Activated T-cell treated with anti-CD3 and anti-CD28 coated beads, Interleukin-2, amount 50 U/mL, for 72 hours (primary cell): ENCODE data around the gene RASSF4. TPM values are rescaled to one million over a fixed set of nuclear protein-coding genes. Genes with fewer than 3 reads are reported as not detected.
A peak's percentile ranks its signal among the peaks of the same experiment; 100 is the strongest.

Source experiments
- ATAC-seq, 2 donors: fragments of 150-1000 bp; cut with Tn5 transposase; replicated peaks in 1 of 2; 2 replicates each; pipeline ENCODE4 v1.10.0; 2021; ENCODE audit warnings: moderate library complexity in 2 of 2, mild to moderate bottlenecking in 1 of 2
- DNase-seq, 2 donors: peaks; one replicate each; pipeline ENCODE4 v3.0.0; 2021 to 2022; ENCODE audit warnings: mixed read lengths in 1 of 2
- H3K27ac Mint-ChIP-seq: one replicate; pipeline ENCODE4 v1.8.0; 2022; ENCODE audit warnings: mild to moderate bottlenecking, moderate library complexity, mixed read lengths
- H3K27me3 Mint-ChIP-seq: one replicate; pipeline ENCODE4 v1.8.0; 2022; ENCODE audit warnings: low read depth, mixed read lengths
- H3K36me3 Mint-ChIP-seq, 2 donors: one replicate each; pipeline ENCODE4 v1.8.0; 2022; ENCODE audit warnings: mixed read lengths in 2 of 2, mild to moderate bottlenecking in 1 of 2; ENCODE audit not compliant: insufficient read depth in 2 of 2
- H3K4me1 Mint-ChIP-seq: one replicate; pipeline ENCODE4 v1.8.0; 2022; ENCODE audit warnings: low read depth, mixed read lengths
- H3K4me3 Mint-ChIP-seq, 2 donors: one replicate each; pipeline ENCODE4 v1.8.0; 2022; ENCODE audit warnings: mild to moderate bottlenecking in 2 of 2, mixed read lengths in 2 of 2, moderate library complexity in 2 of 2
- H3K9me3 Mint-ChIP-seq, 2 donors: one replicate each; pipeline ENCODE4 v1.8.0; 2022; ENCODE audit warnings: mixed read lengths in 2 of 2
- total RNA-seq, 2 donors: library from RNA; stranded (reverse); gene quantifications; one replicate each; pipeline ENCODE4 v1.2.3, GENCODE V29; 2022

The RASSF4 gene
- 1 to 10 TPM; 2.6 to 2.8 TPM for total RNA-seq

DNA sequence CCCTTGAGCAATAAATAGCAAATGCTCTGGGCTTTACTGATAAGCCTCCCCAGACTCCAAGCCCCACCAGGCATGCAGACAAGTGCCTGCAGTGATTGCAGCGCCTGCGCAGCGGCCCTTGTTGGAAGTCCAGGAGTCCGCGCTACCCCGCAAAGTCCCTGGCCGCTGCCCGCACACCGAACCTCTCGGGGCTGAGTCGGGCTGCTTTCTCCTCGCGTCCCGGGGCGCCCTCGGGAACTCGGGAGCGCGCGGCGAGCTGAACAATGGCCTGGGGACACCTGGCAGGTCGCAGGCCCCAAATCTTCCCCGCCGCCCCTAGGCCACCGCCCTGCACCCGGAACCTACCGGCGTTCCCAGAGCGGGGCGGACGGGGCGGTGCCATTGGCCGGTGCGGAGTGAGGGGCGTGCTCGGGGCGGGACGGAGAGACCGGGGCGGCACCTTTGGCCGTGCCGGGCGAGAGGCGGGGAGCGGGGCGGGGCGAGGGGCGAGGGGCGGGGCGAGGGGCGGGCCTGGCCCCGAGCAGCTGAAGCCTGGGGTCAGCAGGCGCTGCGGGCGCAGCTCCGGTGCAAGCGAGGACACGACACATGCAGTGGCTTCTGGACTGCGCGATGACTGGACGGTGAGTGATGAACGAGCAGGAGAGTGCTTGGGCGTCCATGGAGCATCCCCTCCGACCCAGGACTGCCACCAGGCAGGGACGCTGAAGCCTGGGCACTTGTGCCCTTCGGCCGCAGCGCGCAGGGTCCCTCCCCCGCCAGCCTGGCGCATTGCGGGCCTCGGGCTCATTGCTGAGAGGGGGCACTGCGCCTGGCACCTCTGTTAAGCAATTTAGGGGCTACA lies at the start of gene RASSF4:
TSS of gene RASSF4 (plus strand) at position 556 of the 841 bp plus-strand sequence. CDS start 10,401 bp downstream, outside the sequence.
- Mint-ChIP-seq H3K4me1 (peaks cover 22% of the 10 kb centered on the region), H3K36me3 (no peaks in the 10 kb centered on the region), H3K27ac (peak within 1 kb of the TSS; percentile 63), H3K27me3 (no peaks in the 10 kb centered on the region), H3K9me3 (no peaks in the 10 kb centered on the region), H3K4me3 (peak within 1 kb of the TSS; percentile 83 to 84)
- ATAC-seq (peak; percentile 100), DNase-seq (peak; percentile 95 to 96)

DNA sequence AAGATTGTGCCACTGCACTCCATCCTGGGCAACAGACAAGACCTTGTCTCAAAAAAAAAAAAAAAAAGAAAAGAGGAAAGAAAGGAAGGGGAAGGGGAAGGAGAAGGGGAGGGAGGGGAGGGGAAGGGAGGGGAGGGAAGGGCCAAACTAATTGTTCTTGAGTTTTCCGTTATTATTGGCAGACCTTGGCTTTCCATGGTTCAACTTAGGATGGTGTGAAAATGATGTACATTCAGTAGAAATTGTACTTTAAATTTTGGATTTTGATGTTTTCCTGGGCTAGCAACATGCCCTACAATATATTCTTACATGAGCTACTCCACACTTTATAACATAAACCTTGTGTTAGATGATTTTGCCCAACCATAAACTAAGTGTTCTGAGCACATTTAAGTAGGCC lies 49.7 kb upstream of the RASSF4 start:
- Mint-ChIP-seq H3K4me1 (peaks cover 11% of the 10 kb centered on the region), H3K27me3 (no peaks in the 10 kb centered on the region)

DNA sequence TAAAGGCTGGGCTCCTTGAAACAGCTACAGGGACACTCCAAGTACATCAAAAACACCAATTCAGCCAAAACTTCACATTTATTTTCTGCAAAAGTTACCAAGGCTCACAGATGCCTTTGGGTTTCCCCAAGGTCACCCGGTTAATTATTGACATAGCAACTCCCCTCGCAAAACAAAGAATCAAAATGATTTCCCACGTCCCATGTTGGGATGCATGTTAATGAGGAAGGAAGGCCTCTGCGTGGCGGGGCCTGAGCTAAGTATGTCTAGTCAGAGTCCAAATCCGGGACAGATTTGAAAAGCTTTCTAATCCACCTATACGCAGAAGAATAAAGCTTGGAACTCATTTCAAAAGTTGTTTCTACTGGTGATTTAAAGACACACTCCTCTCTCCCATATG lies 49.0 kb upstream of the RASSF4 start:
- ATAC-seq (no peak), DNase-seq (no peak)
- Mint-ChIP-seq H3K27me3 (no peaks in the 10 kb centered on the region), H3K27ac (no peak overlapping the region), H3K36me3 (no peaks in the 10 kb centered on the region), H3K4me3 (no peak overlapping the region), H3K9me3 (no peaks in the 10 kb centered on the region), H3K4me1 (peaks cover 11% of the 10 kb centered on the region)

More for the DNA sequence above, 49.7 kb upstream of the RASSF4 start:
- H3K4me3 Mint-ChIP-seq: no peak overlapping the region
- H3K36me3 Mint-ChIP-seq: no peaks in the 10 kb centered on the region
- no peak overlapping the region for H3K27ac Mint-ChIP-seq
- no peaks in the 10 kb centered on the region for H3K9me3 Mint-ChIP-seq
- ATAC-seq (no peak), DNase-seq (no peak)

- DNase-seq (no peak), ATAC-seq (no peak)
- Mint-ChIP-seq H3K27me3 (no peaks in the 10 kb centered on the region), H3K9me3 (no peaks in the 10 kb centered on the region), H3K4me1 (peaks cover 11% of the 10 kb centered on the region), H3K27ac (no peak within 1 kb of the TSS), H3K4me3 (no peak within 1 kb of the TSS), H3K36me3 (no peaks in the 10 kb centered on the region)
Observed at GRCh38 chr10:44911081-44911540, 48.5 kb upstream of the RASSF4 start, which contains the start of gene TMEM72. Gene TMEM72, plus strand, starts transcription at chr10:44911337. Its CDS starts 176 bp downstream, at chr10:44911513.

DNA sequence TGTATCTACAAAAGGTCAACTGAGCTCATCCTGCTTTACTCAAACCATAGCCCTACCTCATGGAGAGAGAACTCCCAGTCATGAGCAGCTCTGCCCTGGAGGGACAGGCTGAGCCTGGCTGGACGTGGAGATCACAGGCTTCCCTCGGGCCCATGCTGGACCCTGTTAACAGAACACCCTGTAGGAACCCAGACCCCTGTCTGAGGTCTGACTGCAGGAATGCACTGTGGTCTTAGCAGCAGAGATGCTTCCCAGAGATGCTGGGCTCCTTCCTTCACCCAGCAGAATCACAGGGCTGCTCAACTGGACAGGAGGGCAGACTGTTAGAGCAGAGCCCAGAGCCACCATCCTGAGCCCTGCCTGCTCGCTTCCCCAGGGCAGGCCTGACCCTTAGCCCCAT lies 47.7 kb upstream of the RASSF4 start:
- no peaks in the 10 kb centered on the region for H3K9me3 Mint-ChIP-seq
- DNase-seq: no peak
- H3K27me3 Mint-ChIP-seq: no peaks in the 10 kb centered on the region
- peaks cover 11% of the 10 kb centered on the region for H3K4me1 Mint-ChIP-seq
- no peak overlapping the region for H3K27ac Mint-ChIP-seq
- H3K36me3 Mint-ChIP-seq: no peaks in the 10 kb centered on the region
- H3K4me3 Mint-ChIP-seq: no peak overlapping the region
- ATAC-seq: no peak

- Mint-ChIP-seq H3K9me3 (peaks cover 0 to 1% of the 10 kb centered on the region in 2 donors), H3K36me3 (no peaks in the 10 kb centered on the region), H3K27me3 (no peaks in the 10 kb centered on the region), H3K27ac (no peak overlapping the region), H3K4me1 (peaks cover 11% of the 10 kb centered on the region), H3K4me3 (peak overlapping the region; percentile 27 to 39)
- ATAC-seq (peak in 1 of 2 donors; percentile 23), DNase-seq (peak in 1 of 2 donors; percentile 18)
Observed at GRCh38 chr10:44913350-44914081, 46.1 kb upstream of the RASSF4 start.

- no peak for ATAC-seq
- no peaks in the 10 kb centered on the region for H3K27me3 Mint-ChIP-seq
- H3K36me3 Mint-ChIP-seq: no peaks in the 10 kb centered on the region
- no peak overlapping the region for H3K27ac Mint-ChIP-seq
- DNase-seq: no peak
- peaks cover 0 to 1% of the 10 kb centered on the region in 2 donors for H3K9me3 Mint-ChIP-seq
- H3K4me1 Mint-ChIP-seq: peaks cover 11% of the 10 kb centered on the region
- H3K4me3 Mint-ChIP-seq: no peak overlapping the region
Observed at GRCh38 chr10:44914891-44915290, 44.7 kb upstream of the RASSF4 start.

DNA sequence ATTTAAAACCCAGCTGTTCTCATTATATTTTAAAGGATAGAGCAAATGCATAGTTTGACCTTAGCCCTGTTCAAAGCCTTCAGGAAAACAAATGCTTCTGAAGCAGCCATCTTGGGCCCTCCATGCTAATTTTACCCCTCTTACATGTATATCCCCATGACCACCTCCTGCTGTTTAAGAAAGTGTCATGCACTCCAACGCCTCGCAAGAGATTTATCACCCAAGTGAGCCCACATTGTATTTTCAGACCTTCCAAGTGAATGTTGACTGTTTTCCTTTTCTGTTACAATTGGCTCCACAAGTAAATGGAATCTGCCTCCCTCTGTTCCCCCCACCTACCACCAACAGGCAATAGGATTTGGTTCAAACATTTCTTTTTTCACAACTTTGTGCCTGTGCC lies 43.2 kb upstream of the RASSF4 start:
- DNase-seq (no peak), ATAC-seq (no peak)
- peaks cover 0 to 1% of the 10 kb centered on the region in 2 donors for H3K9me3 Mint-ChIP-seq
- H3K27me3 Mint-ChIP-seq: no peaks in the 10 kb centered on the region
- H3K27ac Mint-ChIP-seq: no peak overlapping the region
- no peaks in the 10 kb centered on the region for H3K36me3 Mint-ChIP-seq
- no peak overlapping the region for H3K4me3 Mint-ChIP-seq
- peaks cover 11% of the 10 kb centered on the region for H3K4me1 Mint-ChIP-seq

DNA sequence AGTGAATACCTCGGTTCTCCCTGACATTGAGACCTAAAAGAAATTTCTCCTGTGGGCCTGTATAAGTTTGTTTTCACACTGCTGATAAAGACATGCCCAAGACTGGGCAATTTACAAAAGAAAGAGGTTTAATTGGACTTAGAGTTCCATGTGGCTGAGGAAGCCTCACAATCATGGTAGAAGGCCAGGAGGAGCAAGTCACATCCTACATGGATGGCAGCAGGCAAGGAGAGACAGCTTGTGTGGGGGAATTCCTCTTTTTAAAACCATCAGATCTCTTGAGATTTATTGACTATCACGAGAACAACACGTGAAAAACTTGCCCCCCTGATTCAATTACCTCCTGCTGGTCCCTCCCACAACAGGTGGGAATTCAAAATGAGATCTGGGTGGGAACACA lies 41.8 kb upstream of the RASSF4 start:
- DNase-seq (no peak), ATAC-seq (no peak)
- no peak overlapping the region for H3K4me3 Mint-ChIP-seq
- no peaks in the 10 kb centered on the region for H3K27me3 Mint-ChIP-seq
- H3K9me3 Mint-ChIP-seq: peaks cover 0 to 1% of the 10 kb centered on the region in 2 donors
- no peaks in the 10 kb centered on the region for H3K36me3 Mint-ChIP-seq
- H3K4me1 Mint-ChIP-seq: peaks cover 11% of the 10 kb centered on the region
- no peak overlapping the region for H3K27ac Mint-ChIP-seq

GRCh38 chr10:44920252-44920651 lies 39.4 kb upstream of the RASSF4 start:
- no peak overlapping the region for H3K27ac Mint-ChIP-seq
- ATAC-seq (no peak), DNase-seq (no peak)
- H3K4me1 Mint-ChIP-seq: no peaks in the 10 kb centered on the region
- H3K4me3 Mint-ChIP-seq: no peak overlapping the region
- H3K9me3 Mint-ChIP-seq: peaks cover 0 to 1% of the 10 kb centered on the region in 2 donors
- H3K27me3 Mint-ChIP-seq: no peaks in the 10 kb centered on the region
- no peaks in the 10 kb centered on the region for H3K36me3 Mint-ChIP-seq

DNA sequence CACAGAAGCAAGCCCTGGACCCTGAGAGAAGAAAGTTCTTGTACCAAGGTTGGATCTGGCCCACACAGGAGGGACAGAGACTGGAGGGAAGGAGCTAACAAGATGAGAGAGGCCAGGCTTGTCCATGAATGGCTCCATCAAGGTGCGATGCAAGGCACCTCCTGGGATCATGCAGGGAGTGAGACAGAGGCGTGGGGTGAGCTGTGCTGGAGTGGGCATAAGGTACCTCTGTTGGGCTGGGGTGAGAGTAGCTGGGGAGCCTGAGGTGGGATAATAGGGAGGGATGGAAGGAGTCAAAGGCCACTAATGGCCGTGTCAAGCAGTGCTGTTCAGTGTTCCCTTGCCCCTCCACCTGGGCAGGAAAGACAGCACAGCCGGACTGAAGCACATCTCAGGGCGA lies 38.5 kb upstream of the RASSF4 start:
- Mint-ChIP-seq H3K27ac (no peak overlapping the region), H3K9me3 (peaks cover 0 to 1% of the 10 kb centered on the region in 2 donors), H3K4me1 (no peaks in the 10 kb centered on the region), H3K27me3 (no peaks in the 10 kb centered on the region), H3K4me3 (no peak overlapping the region), H3K36me3 (no peaks in the 10 kb centered on the region)
- no peak for ATAC-seq
- DNase-seq: no peak

DNA sequence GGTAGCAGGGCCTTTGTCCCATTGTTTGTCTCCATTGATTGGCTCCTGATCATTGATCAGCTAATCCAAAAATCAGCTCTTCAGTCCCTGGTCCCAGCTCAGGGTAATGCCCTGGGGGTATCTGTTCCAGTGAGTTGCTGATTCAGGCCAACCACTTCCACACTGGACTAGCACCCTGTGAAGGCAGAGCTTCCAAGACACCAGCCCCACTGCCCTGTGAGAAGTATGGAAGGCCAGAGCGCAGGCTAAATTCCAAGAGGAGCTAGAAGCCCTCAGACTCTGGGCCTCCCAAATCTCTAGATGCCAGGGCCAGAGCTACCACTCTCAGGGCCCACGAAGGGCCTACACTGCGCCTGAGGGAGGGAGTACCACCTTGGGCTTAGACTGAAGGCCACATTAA lies 38.1 kb upstream of the RASSF4 start:
- ATAC-seq (no peak), DNase-seq (no peak)
- Mint-ChIP-seq H3K27ac (no peak overlapping the region), H3K9me3 (peaks cover 0 to 1% of the 10 kb centered on the region in 2 donors), H3K4me1 (no peaks in the 10 kb centered on the region), H3K27me3 (no peaks in the 10 kb centered on the region), H3K36me3 (no peaks in the 10 kb centered on the region), H3K4me3 (no peak overlapping the region)

DNA sequence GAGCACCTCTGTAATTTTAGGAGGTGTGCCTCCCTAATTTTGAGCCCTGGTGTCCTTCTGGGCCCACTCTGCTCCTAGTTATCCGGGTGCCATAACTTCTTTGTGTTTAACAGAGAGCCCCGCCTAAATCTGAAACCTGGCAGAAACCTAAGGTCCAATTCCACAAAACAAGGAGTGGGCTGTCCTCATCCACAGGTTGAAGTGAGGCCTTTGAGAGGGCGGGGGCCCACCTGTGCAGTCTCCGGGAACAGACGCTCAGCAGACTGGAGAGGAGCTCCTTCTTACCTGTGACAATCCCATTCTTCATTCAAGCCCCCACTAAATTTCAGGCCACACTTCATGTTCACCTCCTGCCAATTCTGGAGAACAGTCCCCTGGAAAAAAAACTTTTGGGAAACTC lies 37.6 kb upstream of the RASSF4 start:
- Mint-ChIP-seq H3K27ac (no peak overlapping the region), H3K4me1 (no peaks in the 10 kb centered on the region), H3K27me3 (no peaks in the 10 kb centered on the region), H3K9me3 (peaks cover 0 to 1% of the 10 kb centered on the region in 2 donors), H3K4me3 (no peak overlapping the region), H3K36me3 (no peaks in the 10 kb centered on the region)
- ATAC-seq (no peak), DNase-seq (no peak)
